Ovary (tissue), 9 donors: ENCODE results near the gene HYPK. TPM values are rescaled to one million over a fixed set of nuclear protein-coding genes. Genes with fewer than 3 reads are reported as not detected.

ENCODE experiments used
- DNase-seq, 5 donors: peaks; one replicate each; pipeline ENCODE4 v3.0.0-alpha.2; 2019 to 2020
- H3K27ac ChIP-seq, 2 donors: fragments of 200-600 bp; one replicate each; pipeline versions ENCODE4 v1.5.1 to v1.8.0; 2019 to 2022
- H3K27me3 ChIP-seq: fragments of 200-600 bp; one replicate; pipeline ENCODE4 v1.8.0; 2022
- H3K36me3 ChIP-seq: fragments of 200-600 bp; sonication (generic); one replicate; pipeline ENCODE4 v1.5.1; 2019
- H3K4me1 ChIP-seq: one replicate; pipeline ENCODE4 v1.8.1; 2013; ENCODE audit warnings: mild to moderate bottlenecking, moderate library complexity; ENCODE audit not compliant: insufficient read depth
- H3K4me3 ChIP-seq: fragments of 200-600 bp; sonication (generic); one replicate; pipeline ENCODE4 v1.5.1; 2017
- H3K9me3 ChIP-seq, 2 donors: fragments of 200-600 bp in 1 of 2; sonication (generic) in 1 of 2; one replicate each; pipeline versions ENCODE4 v1.5.1 to v1.8.1; 2013 to 2019; ENCODE audit warnings: mild to moderate bottlenecking in 1 of 2, moderate library complexity in 1 of 2
- CTCF ChIP-seq, 3 donors: fragments of 450-650 bp in 2 of 3; fragments of 200-600 bp in 1 of 3; IDR thresholded peaks; one replicate each; pipeline versions ENCODE4 v1.5.1 to v1.8.0; 2016 to 2022; ENCODE audit warnings: antibody characterized with exemption in 3 of 3, mild to moderate bottlenecking in 1 of 3
- EP300 ChIP-seq: sonication (generic); formaldehyde crosslinking; IDR thresholded peaks from one replicate; pipeline ENCODE4 v1.6.1; 2017; ENCODE audit warnings: antibody characterized with exemption
- POLR2A ChIP-seq: fragments of 450-650 bp; IDR thresholded peaks from one replicate; pipeline ENCODE4 v1.6.1; 2017; ENCODE audit warnings: antibody characterized with exemption, mild to moderate bottlenecking, moderate library complexity
- WGBS, 3 donors: extraction: QIAGEN DNeasy Blood & Tissue Kit in 1 of 3; methylation state at CpG; one replicate each; pipeline versions ENCODE4 v1.1.5 to v1.1.7; 2013 to 2017; 5-methylcytosine and 5-hydroxymethylcytosine counted together
- intact Hi-C, 4 donors: fragments of 100-400 bp; cut with DNase I; formaldehyde crosslinking; loops; one replicate each; pipeline versions ENCODE4 v1.11.0 to v1.15.1; 2022 to 2023
- polyA plus RNA-seq, 2 donors: library from polyadenylated mRNA; stranded (reverse); fragments of 200-250 nt in 1 of 2; fragments of 350-450 nt in 1 of 2; fragmentation: Illumina TruSeq in 1 of 2; extraction: RNeasy Lipid Tissue Mini Kit (QIAGEN cat#74804) in 1 of 2; gene quantifications; one replicate each; pipeline ENCODE4 v1.2.3, GENCODE V29; 2013 to 2014
- total RNA-seq, 7 donors: library from RNA; depleted of rRNA in 2 of 7; stranded (reverse); fragments of >200 nt in 2 of 7; fragmentation: NEBNext Ultra II Directional in 3 of 7; extraction: Animal tissue kit (Norgen Biotek cat#: 25700) in 3 of 7; gene quantifications; one replicate each; pipeline versions ENCODE4 v1.1.0 to v1.2.4, GENCODE V29; 2016 to 2023
- donor health status: DM: no; HTN: no; CAD: no; lungs with moderate emphysema.
- donor health status: DM: no; HTN: no; CAD: no.
- donor health status: Bipolar disorder and iron deficiency.
- donor health status: DM: yes; HTN: yes; CAD: no.
- donor health status: DM: no; HTN: no; CAD: no.
- donor health status: DM: yes; HTN: yes; CAD: no.

Gene HYPK
- total and polyA plus RNA-seq, 9 donors: 7.2 to 20.7 (median 12.3) TPM

GRCh38 chr15:43769584-43770228, 30.7 kb upstream of the HYPK start:
- Histone ChIP-seq H3K4me1 (no peaks in the 10 kb centered on the region), H3K4me3 (no peak overlapping the region), H3K27me3 (no peaks in the 10 kb centered on the region), H3K27ac (no peak overlapping the region), H3K36me3 (no peaks in the 10 kb centered on the region), H3K9me3 (no peaks in the 10 kb centered on the region)
- WGBS, 3 donors: 66 to 71% (median 67%) methylated on average over 5 of the region's 5 CpGs
- peak in 3 of 5 donors; percentile 54 to 66 (median 59) for DNase-seq
- TF ChIP-seq POLR2A (no peak), EP300 (no peak), CTCF (IDR thresholded peaks at IDR 0.05) (peak; percentile 26 to 44 (median 36))
- intact Hi-C loops: no loop called here

- Histone ChIP-seq H3K4me3 (no peak overlapping the region), H3K4me1 (peaks cover 1% of the 10 kb centered on the region), H3K9me3 (no peaks in the 10 kb centered on the region), H3K36me3 (no peaks in the 10 kb centered on the region), H3K27me3 (no peaks in the 10 kb centered on the region), H3K27ac (no peak overlapping the region)
- intact Hi-C loops: no loop called here
- TF ChIP-seq CTCF (IDR thresholded peaks at IDR 0.05) (no peak), EP300 (no peak), POLR2A (no peak)
- 71 to 84% (median 79%) methylated on average over 2 of the region's 2 CpGs for WGBS, 3 donors
- DNase-seq: no peak
These were observed 28.6 kb upstream of the HYPK start for GRCh38 chr15:43771816-43772215.

- Histone ChIP-seq H3K4me3 (no peak overlapping the region), H3K4me1 (peaks cover 1% of the 10 kb centered on the region), H3K9me3 (no peaks in the 10 kb centered on the region), H3K36me3 (no peaks in the 10 kb centered on the region), H3K27me3 (no peaks in the 10 kb centered on the region), H3K27ac (no peak overlapping the region)
- intact Hi-C loops: no loop called here
- no peak for TF ChIP-seq EP300
- TF ChIP-seq CTCF (IDR thresholded peaks at IDR 0.05): no peak
- no peak for TF ChIP-seq POLR2A
- no peak for DNase-seq
These were observed 27.8 kb upstream of the HYPK start for GRCh38 chr15:43772624-43773023.

- Histone ChIP-seq H3K9me3 (no peaks in the 10 kb centered on the region), H3K36me3 (no peaks in the 10 kb centered on the region), H3K27ac (no peak overlapping the region), H3K27me3 (no peaks in the 10 kb centered on the region), H3K4me3 (no peak overlapping the region), H3K4me1 (peaks cover 1% of the 10 kb centered on the region)
- no peak for DNase-seq
- intact Hi-C loops: no loop called here
- TF ChIP-seq CTCF (IDR thresholded peaks at IDR 0.05): no peak
- no peak for TF ChIP-seq POLR2A
- TF ChIP-seq EP300: no peak
- WGBS, 3 donors: 51 to 57% (median 57%) methylated on average over 4 of the region's 4 CpGs
These were observed 26.3 kb upstream of the HYPK start for GRCh38 chr15:43774062-43774461.
